Measurements from ENCODE around the gene ARL3.
"Not testable (repeated sequence)": the region's sequence is repeated elsewhere in the genome, so short reads cannot be mapped to it uniquely, and the experiment has no call there.

Gene ARL3

GRCh38 chr10:102713814-102714620, at the start of gene ARL3:
ARL3 (minus strand) TSS chr10:102714397; CDS start chr10:102714275, 122 bp downstream.
- DNase-seq = peak; percentile 95

GRCh38 chr10:102763037-102763607, 48.9 kb upstream of the ARL3 start:
- no peak for DNase-seq

GRCh38 chr10:102762401-102763015, 48.3 kb upstream of the ARL3 start:
- no peak for DNase-seq

GRCh38 chr10:102761981-102762380, 47.8 kb upstream of the ARL3 start:
- DNase-seq = no peak

GRCh38 chr10:102759497-102760210, 45.5 kb upstream of the ARL3 start:
- DNase-seq = no peak

GRCh38 chr10:102758933-102759262, 44.7 kb upstream of the ARL3 start:
- DNase-seq = not testable (repeated sequence)

- DNase-seq = no peak
Observed at GRCh38 chr10:102758240-102758932, 44.2 kb upstream of the ARL3 start.

GRCh38 chr10:102757323-102757722, 43.1 kb upstream of the ARL3 start:
- DNase-seq = no peak

- no peak for DNase-seq
Observed at GRCh38 chr10:102753718-102754117, 39.5 kb upstream of the ARL3 start.

- DNase-seq = peak; percentile 28
Observed at GRCh38 chr10:102752934-102753664, 38.9 kb upstream of the ARL3 start.

- DNase-seq = no peak
Observed at GRCh38 chr10:102752266-102752930, 38.2 kb upstream of the ARL3 start.

- DNase-seq = no peak
Observed at GRCh38 chr10:102745157-102745556, 31.0 kb upstream of the ARL3 start.

- no peak for DNase-seq
Observed at GRCh38 chr10:102744374-102745051, 30.3 kb upstream of the ARL3 start.

GRCh38 chr10:102743588-102744373, 29.6 kb upstream of the ARL3 start, which contains the start of gene WBP1L:
WBP1L (plus strand) TSS chr10:102743948; CDS start chr10:102744054, 106 bp downstream.
- DNase-seq = peak; percentile 99

GRCh38 chr10:102743078-102743587, 28.9 kb upstream of the ARL3 start:
- DNase-seq = no peak

- DNase-seq = not testable (repeated sequence)
Observed at GRCh38 chr10:102742313-102742712, 28.1 kb upstream of the ARL3 start.

- DNase-seq = no peak
Observed at GRCh38 chr10:102741726-102742237, 27.6 kb upstream of the ARL3 start.

- no peak for DNase-seq
Observed at GRCh38 chr10:102740229-102740628, 26.0 kb upstream of the ARL3 start.

- DNase-seq = no peak
Observed at GRCh38 chr10:102738692-102739121, 24.5 kb upstream of the ARL3 start.

Data from CD4-positive, alpha-beta T cell treated with Interleukin-17A for 1 hour (primary cell).